ENCODE data around the gene CRELD1. TPM values are rescaled to one million over a fixed set of nuclear protein-coding genes. Genes with fewer than 3 reads are reported as not detected.
"Not testable (repeated sequence)": the region's sequence is repeated elsewhere in the genome, so short reads cannot be mapped to it uniquely, and the experiment has no call there.

Gene CRELD1
- total and polyA plus RNA-seq, 2 donors from 2014 or later: 43.2 to 56.7 TPM

DNA sequence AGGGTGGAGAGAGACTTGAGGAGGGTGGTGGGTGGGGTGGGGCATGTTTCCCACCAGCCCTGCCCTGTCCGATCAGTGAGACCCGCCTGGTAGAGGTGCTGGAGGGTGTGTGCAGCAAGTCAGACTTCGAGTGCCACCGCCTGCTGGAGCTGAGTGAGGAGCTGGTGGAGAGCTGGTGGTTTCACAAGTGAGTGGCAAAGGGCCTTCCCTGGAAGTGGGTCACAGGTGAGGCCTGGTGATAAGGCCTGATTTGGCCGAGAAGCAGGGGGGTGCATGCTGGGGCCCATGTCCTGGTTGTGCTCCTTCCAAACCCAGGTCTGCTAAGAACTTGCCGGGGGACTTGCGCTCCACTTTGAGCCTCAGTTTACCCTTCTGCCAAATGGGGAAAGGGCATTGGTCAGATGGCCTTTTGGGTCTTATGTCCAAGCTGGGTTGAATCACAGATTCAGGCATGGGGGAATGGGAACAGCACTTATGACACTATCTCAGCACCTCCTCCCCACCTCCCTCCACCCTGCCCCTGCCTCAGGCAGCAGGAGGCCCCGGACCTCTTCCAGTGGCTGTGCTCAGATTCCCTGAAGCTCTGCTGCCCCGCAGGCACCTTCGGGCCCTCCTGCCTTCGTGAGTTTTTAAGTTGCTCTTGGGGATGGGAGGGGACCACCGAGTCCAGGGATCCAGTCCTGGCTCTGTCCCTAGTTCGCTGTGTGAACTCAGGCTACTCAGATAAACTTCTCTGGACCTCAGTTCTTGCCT lies 4.0 kb downstream of the CRELD1 start:
- TF ChIP-seq, protein P1, sequence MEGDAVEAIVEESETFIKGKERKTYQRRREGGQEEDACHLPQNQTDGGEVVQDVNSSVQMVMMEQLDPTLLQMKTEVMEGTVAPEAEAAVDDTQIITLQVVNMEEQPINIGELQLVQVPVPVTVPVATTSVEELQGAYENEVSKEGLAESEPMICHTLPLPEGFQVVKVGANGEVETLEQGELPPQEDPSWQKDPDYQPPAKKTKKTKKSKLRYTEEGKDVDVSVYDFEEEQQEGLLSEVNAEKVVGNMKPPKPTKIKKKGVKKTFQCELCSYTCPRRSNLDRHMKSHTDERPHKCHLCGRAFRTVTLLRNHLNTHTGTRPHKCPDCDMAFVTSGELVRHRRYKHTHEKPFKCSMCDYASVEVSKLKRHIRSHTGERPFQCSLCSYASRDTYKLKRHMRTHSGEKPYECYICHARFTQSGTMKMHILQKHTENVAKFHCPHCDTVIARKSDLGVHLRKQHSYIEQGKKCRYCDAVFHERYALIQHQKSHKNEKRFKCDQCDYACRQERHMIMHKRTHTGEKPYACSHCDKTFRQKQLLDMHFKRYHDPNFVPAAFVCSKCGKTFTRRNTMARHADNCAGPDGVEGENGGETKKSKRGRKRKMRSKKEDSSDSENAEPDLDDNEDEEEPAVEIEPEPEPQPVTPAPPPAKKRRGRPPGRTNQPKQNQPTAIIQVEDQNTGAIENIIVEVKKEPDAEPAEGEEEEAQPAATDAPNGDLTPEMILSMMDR (IDR thresholded peaks at IDR 0.05; ENCODE audit: borderline replicate concordance, extremely low read depth, insufficient read depth): no peak
- Histone ChIP-seq H3K4me1 (ENCODE audit: control insufficient read depth in 2 of 3, insufficient read depth in 2 of 3, low read depth in 1 of 3, low read length in 3 of 3) (peaks cover 0 to 12% (median 0%) of the 10 kb centered on the region in 3 donors), H3K4me3 (ENCODE audit: low read length in 3 of 3) (no peak overlapping the region), H3K27ac (ENCODE audit: low read depth in 2 of 2, low read length in 2 of 2) (no peak overlapping the region), H3K9ac (ENCODE audit: low read length in 3 of 3) (no peak overlapping the region), H3K9me3 (ENCODE audit: control insufficient read depth in 2 of 3, insufficient read depth in 1 of 3, low read length in 3 of 3) (no peaks in the 10 kb centered on the region), H3K36me3 (ENCODE audit: control insufficient read depth in 2 of 3, insufficient read depth in 3 of 3, low read length in 3 of 3) (peaks cover 0 to 16% (median 5%) of the 10 kb centered on the region in 3 donors), H3K27me3 (ENCODE audit: control insufficient read depth, insufficient read depth, low read length) (no peaks in the 10 kb centered on the region)
- intact Hi-C loops (cut with DNase I): no loop called here
- FAIRE-seq (no peak), DNase-seq (no peak)

DNA sequence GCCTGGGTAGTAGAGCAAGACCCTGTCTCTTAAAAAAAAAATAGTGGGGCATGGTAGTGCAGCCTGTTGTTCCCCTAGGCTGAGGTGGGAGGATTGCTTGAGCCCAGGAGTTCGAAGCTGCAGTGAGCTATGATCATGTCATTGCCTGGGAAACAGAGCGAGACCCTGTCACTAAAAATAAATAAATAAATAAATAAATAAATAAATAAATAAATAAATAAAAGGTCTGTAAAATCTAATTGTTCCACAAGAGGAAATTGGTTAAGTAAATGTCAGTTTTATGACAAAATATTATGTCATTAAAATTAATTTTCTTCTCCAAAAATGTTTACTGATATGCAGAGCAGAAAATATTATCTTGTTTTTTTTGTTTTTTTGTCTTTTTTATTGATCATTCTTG lies 5.3 kb downstream of the CRELD1 start:
- H3K9me3 ChIP-seq (ENCODE audit: control insufficient read depth in 2 of 3, insufficient read depth in 1 of 3, low read length in 3 of 3): no peaks in the 10 kb centered on the region
- peaks cover under 1 to 16% (median 5%) of the 10 kb centered on the region in 3 donors for H3K36me3 ChIP-seq (ENCODE audit: control insufficient read depth in 2 of 3, insufficient read depth in 3 of 3, low read length in 3 of 3)
- FAIRE-seq (no peak), DNase-seq (no peak)
- no peaks in the 10 kb centered on the region for H3K27me3 ChIP-seq (ENCODE audit: control insufficient read depth, insufficient read depth, low read length)
- H3K27ac ChIP-seq (ENCODE audit: low read depth in 2 of 2, low read length in 2 of 2): no peak overlapping the region
- H3K4me1 ChIP-seq (ENCODE audit: control insufficient read depth in 2 of 3, insufficient read depth in 2 of 3, low read depth in 1 of 3, low read length in 3 of 3): peaks cover 0 to 12% (median 0%) of the 10 kb centered on the region in 3 donors
- TF ChIP-seq, protein P1 (IDR thresholded peaks at IDR 0.05; ENCODE audit: borderline replicate concordance, extremely low read depth, insufficient read depth): no peak
- intact Hi-C loops (cut with DNase I): no loop called here
- H3K4me3 ChIP-seq (ENCODE audit: low read length in 3 of 3): no peak overlapping the region
- H3K9ac ChIP-seq (ENCODE audit: low read length in 3 of 3): no peak overlapping the region

DNA sequence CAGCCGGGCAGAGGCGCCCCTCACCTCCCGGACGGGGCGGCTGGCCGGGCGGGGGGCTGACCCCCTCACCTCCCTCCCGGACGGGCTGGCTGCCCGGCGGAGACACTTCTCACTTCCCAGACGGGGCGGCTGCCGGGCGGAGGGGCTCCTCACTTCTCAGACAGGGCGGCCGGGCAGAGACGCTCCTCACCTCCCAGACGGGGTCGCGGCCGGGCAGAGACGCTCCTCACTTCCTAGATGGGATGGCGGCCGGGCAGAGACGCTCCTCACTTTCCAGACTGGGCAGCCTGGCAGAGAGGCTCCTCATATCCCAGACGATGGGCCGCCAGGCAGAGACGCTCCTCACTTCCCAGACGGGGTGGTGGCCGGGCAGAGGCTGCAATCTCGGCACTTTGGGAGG lies 6.3 kb downstream of the CRELD1 start:
- H3K9ac ChIP-seq (ENCODE audit: low read length in 3 of 3); H3K4me3 ChIP-seq (ENCODE audit: low read length in 3 of 3); H3K9me3 ChIP-seq (ENCODE audit: control insufficient read depth in 2 of 3, insufficient read depth in 1 of 3, low read length in 3 of 3); H3K4me1 ChIP-seq (ENCODE audit: control insufficient read depth in 2 of 3, insufficient read depth in 2 of 3, low read depth in 1 of 3, low read length in 3 of 3); DNase-seq; H3K27ac ChIP-seq (ENCODE audit: low read depth in 2 of 2, low read length in 2 of 2); FAIRE-seq; intact Hi-C loops (cut with DNase I); H3K27me3 ChIP-seq (ENCODE audit: control insufficient read depth, insufficient read depth, low read length): not testable (repeated sequence)
- H3K36me3 ChIP-seq (ENCODE audit: control insufficient read depth in 2 of 3, insufficient read depth in 3 of 3, low read length in 3 of 3): peaks cover 2 to 16% (median 8%) of the 10 kb centered on the region in 3 donors

DNA sequence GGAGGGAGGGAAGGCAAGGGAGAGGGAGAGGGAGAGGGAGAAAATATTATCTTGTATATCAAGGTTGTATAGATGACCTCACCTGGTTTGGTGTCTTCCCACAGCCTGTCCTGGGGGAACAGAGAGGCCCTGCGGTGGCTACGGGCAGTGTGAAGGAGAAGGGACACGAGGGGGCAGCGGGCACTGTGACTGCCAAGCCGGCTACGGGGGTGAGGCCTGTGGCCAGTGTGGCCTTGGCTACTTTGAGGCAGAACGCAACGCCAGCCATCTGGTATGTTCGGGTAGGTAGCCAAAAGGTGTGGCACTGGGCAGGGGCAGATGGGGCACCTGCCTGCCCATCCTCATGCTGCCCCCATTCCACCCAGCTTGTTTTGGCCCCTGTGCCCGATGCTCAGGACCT lies 7.1 kb downstream of the CRELD1 start:
- H3K27me3 ChIP-seq (ENCODE audit: control insufficient read depth, insufficient read depth, low read length): no peaks in the 10 kb centered on the region
- no peaks in the 10 kb centered on the region for H3K9me3 ChIP-seq (ENCODE audit: control insufficient read depth in 2 of 3, insufficient read depth in 1 of 3, low read length in 3 of 3)
- H3K9ac ChIP-seq (ENCODE audit: low read length in 3 of 3): no peak overlapping the region
- H3K27ac ChIP-seq (ENCODE audit: low read depth in 2 of 2, low read length in 2 of 2): no peak overlapping the region
- intact Hi-C loops (cut with DNase I): no loop called here
- TF ChIP-seq, protein P1 (IDR thresholded peaks at IDR 0.05; ENCODE audit: borderline replicate concordance, extremely low read depth, insufficient read depth): no peak
- DNase-seq: no peak
- H3K36me3 ChIP-seq (ENCODE audit: control insufficient read depth in 2 of 3, insufficient read depth in 3 of 3, low read length in 3 of 3): peaks cover 2 to 16% (median 8%) of the 10 kb centered on the region in 3 donors
- no peaks in the 10 kb centered on the region for H3K4me1 ChIP-seq (ENCODE audit: control insufficient read depth in 2 of 3, insufficient read depth in 2 of 3, low read depth in 1 of 3, low read length in 3 of 3)
- no peak for FAIRE-seq
- H3K4me3 ChIP-seq (ENCODE audit: low read length in 3 of 3): no peak overlapping the region

Measured in kidney (tissue), 14 donors.